HG02610 (cell line): ENCODE results near the gene LRCH1.

Experiments
- ATAC-seq: cut with Tn5 transposase; IDR thresholded peaks from one replicate; pipeline ENCODE4 v1.9.1; 2021; ENCODE audit warnings: mild to moderate bottlenecking, moderate library complexity; ENCODE audit not compliant: unreplicated experiment

The LRCH1 gene

DNA sequence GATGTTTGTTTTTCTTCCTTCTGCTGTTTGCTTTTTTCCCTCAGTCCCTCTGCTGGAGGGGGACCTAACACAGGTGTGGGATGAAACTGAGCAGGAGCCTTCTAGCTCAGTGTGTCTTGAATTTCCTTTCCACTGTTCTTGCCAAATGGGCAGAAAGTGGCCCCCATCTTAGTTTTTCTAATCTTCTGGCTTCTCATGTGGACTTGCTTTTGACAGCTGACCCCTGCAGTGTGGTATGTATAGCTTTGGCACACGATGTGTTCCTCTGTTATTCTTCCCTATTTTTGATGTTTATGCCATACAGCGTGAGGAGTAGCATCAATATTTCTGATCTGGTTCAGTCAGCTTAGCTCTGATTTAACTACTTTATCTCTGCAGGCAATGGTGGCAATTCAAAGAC, 8.3 kb downstream of the LRCH1 start:
- ATAC-seq = no peak

DNA sequence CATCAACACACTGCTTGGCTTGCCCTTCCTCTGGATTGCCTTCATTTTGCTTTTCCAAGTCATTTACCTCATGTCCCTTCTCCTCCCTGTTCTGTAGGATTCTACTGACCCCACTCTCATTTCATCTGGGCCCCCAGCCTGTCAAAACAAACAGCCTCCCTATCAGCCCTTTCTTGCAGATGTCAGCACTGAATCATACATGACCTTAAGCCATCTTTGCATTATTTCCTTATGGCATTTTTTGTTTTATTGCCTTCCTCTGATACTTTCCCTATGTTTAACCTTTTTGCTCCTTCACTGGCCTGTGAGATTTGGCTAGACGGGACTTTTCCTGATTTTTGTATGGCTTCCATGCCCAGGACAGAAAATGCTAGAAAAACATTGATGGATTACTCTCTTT, 8.7 kb downstream of the LRCH1 start:
- no peak for ATAC-seq

DNA sequence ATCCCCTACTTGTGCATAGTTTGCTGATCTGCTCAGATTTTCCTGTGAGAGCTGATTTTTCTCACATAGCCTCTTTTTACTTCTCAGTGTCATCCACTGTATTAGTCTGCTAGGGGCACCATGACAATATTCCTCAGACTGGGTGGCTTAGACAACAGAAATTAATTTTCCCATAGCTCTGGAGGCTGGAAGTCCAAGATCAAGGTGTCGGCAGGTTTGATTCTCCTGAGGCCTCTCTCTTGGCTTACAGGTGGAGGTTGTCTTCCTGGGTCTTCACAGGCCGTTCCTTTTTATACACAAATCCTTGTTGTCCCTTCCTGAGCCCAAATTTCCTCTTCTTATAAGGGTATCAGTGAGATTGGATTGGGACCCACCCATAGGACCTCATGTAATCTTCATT, 9.2 kb downstream of the LRCH1 start:
- ATAC-seq = no peak

DNA sequence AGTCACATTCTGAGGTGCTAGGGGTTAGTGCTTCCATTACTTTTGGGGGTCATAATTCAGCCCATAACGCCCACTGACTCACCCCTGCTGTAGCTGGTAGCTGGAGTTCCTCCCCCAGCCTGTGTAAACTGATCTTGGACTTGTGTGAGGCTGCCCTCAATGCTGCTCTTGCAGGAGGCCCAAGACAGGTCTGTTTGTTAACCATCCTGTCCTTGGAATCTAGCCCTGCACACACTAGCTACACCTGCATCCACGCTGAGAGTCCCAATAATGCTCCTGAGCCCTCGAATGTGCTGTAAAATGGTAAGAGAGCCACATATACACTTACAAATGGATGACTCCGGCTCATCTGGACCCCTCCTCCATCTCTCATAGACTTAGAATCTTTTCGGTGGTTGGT, 9.6 kb downstream of the LRCH1 start:
- ATAC-seq = no peak

DNA sequence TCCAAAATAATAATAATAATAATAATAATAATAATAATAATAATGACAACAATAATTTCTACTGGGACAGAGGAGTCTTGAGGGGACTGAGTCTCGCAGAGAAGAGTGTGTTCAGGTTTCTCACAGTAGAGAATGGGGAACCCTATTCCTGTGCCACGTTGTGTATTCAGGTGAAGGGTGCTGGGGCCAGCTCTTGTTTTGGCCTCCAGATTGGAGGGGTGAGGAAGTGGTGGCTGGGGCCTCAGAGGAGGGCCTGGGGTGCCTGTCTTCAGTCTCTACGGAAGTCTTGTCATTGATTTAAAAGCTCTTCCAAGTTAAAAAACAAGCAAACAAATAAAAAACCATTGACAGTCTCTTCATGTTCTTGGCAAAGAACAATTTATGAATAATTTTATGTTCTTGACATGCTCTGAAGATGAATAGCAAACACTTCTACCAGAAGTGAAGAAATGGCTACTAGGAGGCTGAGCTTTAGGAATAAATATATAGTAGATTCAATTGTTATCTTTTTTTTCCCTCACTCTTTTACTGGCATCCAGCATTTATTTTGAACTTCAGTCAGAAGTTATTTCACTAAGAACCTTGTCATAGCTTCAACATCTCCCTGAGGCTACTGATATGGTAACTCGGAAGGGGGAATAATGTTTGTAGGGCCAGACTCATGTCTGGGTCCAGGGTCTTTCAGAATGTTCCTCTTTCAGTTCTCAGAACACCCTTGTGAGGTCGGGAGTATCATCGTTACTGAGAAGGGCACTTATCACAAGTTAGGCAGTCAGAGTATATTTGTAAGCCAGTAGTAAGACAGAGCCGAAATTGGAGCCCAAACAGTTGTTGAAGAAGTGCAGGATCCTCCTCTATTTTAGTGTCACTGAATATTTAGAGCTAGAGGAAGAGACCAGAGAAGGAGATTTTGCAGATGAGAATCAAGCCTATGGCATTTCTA, 13.1 kb downstream of the LRCH1 start:
- ATAC-seq = peak; percentile 71

DNA sequence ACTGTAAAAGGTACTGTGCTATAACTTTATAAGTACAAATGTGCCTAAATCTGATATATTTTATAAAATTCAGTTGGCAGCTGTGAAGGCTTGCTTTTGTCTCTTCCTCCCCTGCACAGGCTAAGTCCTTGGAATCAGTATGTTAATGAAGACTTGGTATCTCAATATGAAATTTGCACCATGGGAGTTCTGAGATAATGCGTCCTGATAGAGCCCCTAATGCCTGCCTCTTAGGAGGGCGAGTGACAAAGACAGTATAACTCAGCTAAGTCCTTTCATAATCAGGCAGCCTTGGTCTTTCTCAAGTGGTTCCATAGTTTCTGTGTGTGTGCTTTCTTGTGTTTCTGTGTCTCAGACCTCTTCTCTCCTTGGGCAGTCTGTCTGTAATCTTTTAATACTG, 14.7 kb downstream of the LRCH1 start:
- ATAC-seq = no peak

DNA sequence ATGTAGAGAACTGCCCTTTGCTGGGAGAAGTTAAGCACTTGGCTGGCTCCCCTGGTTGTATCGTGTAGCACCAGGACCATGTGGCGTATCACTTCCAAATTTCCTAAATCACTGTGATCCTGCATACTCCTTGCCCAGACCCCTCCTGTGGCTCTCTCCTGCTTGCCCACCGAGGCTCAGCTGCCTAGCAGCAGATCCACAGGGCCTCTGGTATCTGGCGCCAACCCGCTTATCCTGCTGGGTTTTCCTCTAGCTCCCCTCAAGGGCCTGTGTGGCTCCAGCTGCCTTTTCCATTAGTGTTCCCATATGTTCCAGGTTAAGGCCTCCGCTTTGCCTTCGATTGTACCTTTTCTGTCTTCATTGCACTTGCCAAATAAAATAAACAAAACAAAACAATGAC, 16.5 kb downstream of the LRCH1 start:
- ATAC-seq = no peak

DNA sequence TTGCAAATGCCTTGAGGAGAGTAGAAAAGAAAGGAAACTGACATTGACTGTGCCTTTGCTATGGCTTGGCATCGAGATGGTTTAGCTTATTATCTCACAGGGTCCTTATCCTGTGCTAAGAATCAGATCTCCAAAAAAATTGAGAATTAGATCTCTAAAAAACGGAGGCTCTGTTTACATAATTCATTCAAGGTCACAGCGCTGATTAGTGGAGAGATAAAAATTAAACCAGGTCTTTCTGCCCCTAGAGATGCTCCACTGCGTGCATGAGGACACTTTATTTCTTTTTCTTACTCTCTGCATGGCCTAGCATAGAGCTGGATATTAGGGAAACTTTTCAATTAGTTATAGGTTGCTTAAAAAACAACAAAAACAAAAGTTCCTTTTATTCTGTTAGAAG, 17.3 kb downstream of the LRCH1 start:
- ATAC-seq = no peak

DNA sequence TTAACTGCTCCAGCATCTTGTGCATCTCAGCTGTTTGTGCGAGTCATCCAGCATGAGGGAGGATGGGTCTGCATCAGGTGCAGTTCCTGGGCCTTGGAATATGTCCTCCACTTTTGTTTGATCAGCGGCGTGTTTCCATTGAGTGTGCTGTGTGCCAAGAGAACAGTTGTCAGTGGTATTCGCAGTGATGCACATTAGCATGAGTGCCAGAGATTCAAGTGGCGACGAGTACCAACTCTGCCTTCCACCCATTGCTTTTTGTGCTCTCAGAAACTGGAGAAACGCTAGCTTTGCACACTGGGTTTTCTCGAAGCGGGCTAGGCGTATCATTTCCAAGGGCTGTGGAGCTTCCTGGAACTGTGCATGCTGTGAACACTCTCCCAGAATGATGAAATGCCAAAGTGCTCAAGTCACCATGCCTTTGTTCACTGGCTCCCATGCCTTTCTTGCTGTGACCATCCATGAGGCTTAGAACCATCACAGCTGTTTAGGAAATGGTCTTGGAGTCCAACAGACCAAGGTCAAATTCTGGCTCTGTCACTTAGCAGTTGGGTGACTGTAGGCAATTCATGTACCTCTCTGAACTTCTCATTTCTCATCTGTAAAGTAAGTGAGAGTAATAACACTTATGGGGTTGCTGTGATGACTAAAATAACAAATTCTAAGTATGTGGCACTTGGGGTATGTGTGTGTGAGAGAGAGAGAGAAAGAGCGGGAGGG, 18.4 kb downstream of the LRCH1 start:
- ATAC-seq = peak; percentile 81

DNA sequence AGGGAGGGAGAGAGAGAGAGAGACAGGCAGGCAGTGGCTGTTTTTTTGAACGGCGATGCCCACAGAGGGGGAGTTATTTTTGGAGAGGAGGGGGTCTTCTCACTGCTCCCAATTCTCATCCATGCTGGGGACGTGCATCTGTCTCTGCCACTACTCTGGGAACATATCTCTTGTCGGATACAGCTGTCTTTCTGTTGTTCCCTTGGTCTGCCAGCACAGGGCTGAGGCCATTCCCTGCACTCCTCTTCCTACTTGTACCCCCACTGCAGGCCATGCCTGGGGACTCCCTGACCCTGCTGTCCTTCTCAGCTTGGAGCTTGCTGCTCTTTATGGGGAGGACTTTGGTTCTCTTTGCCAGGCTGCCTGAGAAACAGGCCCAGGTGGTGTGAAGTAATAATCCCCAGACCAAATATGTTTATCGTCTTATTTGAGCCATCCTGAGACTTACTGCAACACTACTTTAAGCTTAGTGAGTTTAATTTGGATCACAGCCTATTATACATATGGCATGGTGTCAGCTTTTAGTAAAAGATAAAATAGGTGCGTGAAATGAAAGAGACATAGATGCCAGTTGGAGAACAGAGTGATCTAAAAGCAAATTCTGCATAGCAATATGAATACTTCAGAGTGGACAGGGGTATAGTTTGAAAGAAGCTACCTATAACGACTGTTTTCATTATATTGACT, 19.1 kb downstream of the LRCH1 start:
- ATAC-seq = no peak

DNA sequence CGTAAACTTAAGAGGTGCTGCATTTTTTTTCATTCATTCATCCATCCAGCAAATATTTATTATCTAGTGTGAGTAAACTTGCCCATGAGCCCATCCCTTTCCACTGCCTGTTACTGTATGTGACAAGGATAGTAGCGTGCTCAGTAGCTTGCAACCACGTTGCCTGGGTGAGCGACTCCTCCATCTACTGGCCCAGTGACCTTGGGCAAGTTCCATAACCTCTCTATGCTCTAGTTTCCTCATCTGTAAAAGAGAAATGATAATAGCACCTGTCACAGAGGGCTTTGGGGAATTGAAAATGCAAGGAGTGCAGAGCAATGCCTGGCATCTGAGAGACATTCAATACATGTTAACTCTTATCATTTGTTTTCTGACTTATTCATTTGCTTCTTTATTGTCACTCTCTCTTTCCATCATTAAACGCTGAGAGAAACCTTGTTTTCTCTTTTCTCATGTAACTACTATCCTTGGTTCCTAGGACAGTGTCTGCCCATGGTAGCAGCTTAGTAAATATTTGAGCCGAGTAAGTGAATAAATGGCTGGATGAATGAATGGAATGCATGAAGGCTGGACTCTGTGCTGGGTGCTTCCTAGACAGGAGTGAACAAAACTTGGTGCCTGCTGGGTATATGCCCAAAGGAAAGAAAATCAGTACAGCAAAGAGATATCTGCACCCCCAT, 19.9 kb downstream of the LRCH1 start:
- ATAC-seq = peak; percentile 54

DNA sequence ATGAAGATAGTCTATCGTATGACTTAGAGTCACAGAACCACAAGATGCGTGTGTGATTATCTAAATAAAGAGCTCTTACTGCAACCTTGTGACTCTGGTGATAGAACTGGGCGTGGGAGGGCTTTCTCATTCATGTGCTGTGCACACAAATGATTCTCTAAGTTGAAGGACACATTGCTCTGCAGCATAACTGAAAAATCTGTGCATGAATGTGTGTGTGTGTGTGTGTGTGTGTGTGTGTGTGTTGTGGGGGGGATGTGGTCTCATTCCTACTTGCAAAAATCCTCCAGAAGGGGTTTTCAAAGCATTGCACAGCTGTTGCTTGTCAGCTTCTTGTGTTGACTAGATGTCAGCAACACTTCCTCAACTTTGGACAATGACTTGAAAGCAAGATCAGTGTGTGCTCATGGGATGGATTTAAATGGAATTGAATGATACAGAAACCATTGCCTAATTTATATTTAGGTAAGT, 22.4 kb downstream of the LRCH1 start:
- ATAC-seq = no peak

DNA sequence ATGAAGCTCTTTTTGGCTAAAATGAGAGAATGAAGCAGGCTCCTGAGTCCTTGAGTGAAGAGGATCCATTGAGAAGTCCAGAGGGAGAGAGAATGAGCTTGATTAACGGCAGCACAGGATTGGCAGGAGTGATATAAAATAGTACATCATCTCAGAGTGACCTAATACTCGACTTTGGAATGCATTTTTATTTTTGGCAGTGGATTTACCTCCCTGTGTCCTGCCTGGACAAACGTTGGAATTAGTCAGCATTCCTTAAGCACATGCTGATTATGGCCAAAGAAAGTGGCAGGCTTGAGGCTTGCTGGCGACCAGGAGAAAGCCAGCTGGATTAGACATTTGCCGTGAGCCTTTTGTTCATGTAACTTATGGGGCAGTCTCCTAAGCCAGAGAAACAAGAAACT, 22.9 kb downstream of the LRCH1 start:
- no peak for ATAC-seq

DNA sequence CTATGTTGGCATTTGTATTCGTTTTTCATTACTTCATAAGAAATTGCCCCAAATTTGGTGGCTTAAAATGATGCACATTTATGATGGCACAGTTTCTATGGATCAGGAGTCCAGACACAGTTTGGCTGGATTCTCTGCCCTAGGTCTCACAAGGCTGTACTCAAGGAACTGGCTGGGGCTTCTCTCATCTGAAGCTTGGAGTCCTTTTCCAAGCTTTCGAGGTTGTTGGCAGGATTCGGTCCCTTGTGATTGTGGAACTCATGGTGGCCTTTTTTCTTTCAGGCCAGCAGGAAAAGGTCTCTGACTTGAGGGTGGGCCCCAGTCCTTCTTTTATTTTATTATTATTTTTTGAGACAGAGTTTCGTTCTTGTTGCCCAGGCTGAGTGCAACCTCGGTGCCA, 23.8 kb downstream of the LRCH1 start:
- no peak for ATAC-seq

DNA sequence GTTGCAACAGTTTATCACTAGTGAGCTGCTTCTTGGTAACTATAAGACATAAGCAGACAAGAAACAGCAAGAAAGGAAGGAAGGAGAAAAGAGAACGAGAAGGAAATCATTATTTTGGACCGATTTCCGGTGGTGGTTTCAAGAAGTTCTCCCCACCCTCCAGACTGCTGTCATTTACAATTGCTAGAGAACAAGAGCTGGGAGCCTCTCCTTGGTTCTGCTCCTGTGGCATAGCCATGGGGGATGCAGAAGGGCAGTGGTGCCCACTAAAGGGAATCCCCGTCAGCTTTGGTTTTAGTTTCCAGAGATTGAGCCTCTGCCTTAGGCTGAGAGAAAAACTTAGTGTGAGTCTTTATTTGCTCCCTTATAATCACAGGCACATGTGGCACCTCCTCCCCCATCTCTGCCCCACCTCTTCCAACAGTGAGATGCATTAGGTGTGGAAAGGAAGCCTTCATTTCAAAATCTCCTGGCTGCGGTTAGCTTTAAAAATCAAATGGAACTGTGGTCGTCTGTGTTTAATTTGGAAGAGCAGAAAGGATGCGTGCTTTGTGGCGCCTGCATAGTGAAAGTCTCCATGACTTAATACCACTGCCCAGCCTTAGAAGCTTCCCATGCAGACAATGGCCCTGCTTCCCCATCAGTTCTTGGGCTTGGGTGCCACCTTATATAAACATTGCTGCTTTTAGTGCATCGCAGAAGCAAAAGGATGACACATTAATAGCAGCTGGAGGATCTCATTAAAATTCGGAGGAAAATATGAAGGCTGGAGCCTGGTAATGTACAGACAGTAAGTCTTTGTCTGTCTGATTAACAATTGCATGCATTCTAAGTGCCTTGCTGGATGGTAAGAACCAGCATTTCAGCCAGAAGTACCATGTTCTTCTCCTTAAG, 25.0 kb downstream of the LRCH1 start:
- ATAC-seq = peak; percentile 13

DNA sequence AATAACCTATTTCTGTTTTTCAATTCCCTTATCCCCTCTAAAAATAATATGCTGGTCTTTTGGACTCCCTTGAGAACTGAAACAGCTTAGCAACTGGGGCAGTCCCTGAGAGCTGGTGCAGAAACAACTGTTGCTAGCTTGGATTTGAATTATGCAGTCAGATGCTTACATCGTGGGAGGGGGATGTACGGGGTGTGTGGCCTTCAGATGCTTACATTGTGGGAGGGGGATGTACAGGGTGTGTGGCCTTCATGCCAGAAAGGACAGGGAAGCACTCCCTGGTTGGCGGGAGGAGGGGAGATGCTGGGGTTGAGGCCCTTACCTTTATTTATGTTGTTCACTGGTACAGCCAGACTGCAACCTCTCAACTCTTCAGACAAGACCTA, 25.6 kb downstream of the LRCH1 start:
- peak; percentile 62 for ATAC-seq

DNA sequence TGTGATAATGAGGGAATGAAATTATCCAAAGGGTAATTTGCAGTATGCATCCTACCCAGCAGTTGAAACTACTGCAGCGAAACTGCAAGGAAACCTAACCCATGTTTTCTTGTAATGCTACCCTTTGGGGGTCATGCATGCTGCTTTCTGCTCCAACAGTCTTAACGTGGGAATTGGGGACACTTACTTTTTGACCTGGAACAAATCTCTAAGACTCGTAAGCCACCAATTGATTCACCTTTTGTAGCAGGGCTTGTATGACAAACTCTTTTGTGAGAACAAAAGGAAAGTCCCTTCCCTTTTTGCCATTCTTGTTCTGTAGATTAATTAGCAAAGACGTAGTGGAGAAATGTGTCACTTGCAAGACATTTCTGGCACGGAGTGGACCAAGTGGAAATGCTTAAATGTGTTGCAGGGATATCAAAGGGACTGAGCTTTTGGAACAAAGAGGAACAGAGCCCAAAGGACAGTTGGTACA, 27.4 kb downstream of the LRCH1 start:
- peak; percentile 46 for ATAC-seq

DNA sequence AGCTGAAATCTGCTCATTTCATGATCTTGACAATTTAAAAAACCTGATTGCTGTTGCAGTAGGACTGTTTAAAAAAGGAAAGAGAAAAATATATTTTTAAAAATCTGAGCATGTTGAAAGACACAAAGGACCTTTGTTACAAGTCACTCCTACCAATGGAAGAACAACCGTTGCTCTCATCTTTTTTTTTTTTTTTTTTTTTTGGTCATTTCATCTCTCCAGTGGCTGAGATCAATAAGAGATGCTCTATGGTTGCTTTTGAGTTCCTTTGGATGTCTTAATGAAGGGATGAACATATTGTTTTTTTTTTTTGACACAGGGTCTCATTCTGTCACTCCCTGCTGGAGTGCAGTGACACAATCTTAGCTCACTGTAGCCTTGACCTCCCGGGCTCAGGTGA, 29.2 kb downstream of the LRCH1 start:
- ATAC-seq = no peak

DNA sequence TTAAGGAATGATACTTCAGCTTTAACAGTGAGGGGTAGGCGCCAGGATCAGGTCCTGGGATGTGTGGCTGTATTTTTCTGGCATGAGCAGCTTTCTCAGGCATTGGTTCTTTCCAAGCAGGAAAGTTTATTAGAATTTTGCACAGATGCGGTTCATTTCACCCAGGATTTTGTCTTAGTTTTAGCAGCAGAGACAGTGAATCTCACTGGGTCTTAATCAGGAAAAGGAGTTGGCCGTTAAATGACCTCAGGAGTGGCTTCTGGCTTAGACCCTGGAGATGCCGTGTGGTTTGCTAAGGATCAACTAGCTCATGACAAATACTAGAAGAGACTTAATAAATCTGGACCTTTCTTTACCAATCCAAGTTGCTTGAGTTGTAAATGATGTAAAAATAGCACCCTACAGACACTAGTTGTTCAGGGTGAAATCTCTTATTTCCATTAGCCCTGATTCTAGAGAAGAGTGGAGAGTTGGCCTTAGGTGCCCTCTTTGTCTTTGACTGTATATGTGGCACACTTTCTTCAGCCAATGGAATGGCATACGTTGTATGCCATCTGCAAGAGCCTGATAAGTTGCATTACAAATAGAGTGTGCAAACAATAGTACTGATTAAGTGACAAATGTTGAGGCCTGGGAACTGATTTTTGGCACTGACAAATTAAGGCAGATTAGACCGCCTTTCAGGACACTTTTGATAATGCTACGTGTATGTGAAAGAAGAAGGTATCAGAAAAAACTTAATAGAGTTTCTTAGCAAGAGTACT, 34.0 kb downstream of the LRCH1 start:
- ATAC-seq = no peak
